Measurements from ENCODE around the gene P2RY14.

DNA sequence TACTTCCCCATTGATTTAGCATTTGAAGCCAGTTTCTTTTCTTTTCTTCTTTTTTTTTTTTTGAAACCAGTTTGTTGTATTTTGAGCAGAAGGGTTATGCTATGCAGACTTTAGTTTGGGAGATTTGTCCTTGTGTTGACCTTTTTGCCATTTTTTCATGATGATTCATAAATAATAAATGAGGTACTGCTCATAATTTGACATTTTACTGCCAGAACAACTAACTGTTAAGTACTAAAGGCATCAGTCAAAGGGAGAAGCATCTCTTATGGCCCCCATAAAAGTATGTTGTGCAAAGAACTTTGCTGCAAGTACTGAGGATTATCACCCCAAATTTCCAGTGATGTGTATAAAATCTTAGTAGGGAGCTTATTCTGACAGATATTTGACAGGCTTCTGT is 40.0 kb upstream of the P2RY14 start:
- TF ChIP-seq POLR2A (IDR thresholded peaks at IDR 0.05): no peak
- TF ChIP-seq, protein P1, sequence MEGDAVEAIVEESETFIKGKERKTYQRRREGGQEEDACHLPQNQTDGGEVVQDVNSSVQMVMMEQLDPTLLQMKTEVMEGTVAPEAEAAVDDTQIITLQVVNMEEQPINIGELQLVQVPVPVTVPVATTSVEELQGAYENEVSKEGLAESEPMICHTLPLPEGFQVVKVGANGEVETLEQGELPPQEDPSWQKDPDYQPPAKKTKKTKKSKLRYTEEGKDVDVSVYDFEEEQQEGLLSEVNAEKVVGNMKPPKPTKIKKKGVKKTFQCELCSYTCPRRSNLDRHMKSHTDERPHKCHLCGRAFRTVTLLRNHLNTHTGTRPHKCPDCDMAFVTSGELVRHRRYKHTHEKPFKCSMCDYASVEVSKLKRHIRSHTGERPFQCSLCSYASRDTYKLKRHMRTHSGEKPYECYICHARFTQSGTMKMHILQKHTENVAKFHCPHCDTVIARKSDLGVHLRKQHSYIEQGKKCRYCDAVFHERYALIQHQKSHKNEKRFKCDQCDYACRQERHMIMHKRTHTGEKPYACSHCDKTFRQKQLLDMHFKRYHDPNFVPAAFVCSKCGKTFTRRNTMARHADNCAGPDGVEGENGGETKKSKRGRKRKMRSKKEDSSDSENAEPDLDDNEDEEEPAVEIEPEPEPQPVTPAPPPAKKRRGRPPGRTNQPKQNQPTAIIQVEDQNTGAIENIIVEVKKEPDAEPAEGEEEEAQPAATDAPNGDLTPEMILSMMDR (IDR thresholded peaks at IDR 0.05): no peak
